GM19025 (cell line): ENCODE measurements around the gene ARL8B.

Experiments used
- ATAC-seq: cut with Tn5 transposase; IDR thresholded peaks from one replicate; pipeline ENCODE4 v1.9.1; 2021; ENCODE audit warnings: mild to moderate bottlenecking, low read depth, moderate library complexity; ENCODE audit not compliant: unreplicated experiment

The ARL8B gene

GRCh38 chr3:5184499-5184898, 62.4 kb downstream of the ARL8B start:
- no peak for ATAC-seq

GRCh38 chr3:5185093-5185673, 63.1 kb downstream of the ARL8B start:
- no peak for ATAC-seq

GRCh38 chr3:5186089-5186857, 64.2 kb downstream of the ARL8B start:
- ATAC-seq = no peak

GRCh38 chr3:5186858-5187155, 64.7 kb downstream of the ARL8B start:
- ATAC-seq = no peak

GRCh38 chr3:5187156-5187919, 65.2 kb downstream of the ARL8B start, which contains the start of gene EDEM1:
Gene EDEM1 (plus strand): TSS chr3:5187707. CDS start chr3:5187806, 99 bp downstream.
- ATAC-seq = peak; percentile 85

GRCh38 chr3:5187920-5188418, 65.9 kb downstream of the ARL8B start:
- peak; percentile 11 for ATAC-seq

- ATAC-seq = no peak
These were observed 66.5 kb downstream of the ARL8B start for GRCh38 chr3:5188419-5189221.

GRCh38 chr3:5190147-5190791, 68.2 kb downstream of the ARL8B start:
- no peak for ATAC-seq

GRCh38 chr3:5191555-5192304, 69.6 kb downstream of the ARL8B start:
- ATAC-seq = no peak

GRCh38 chr3:5192571-5193365, 70.7 kb downstream of the ARL8B start:
- ATAC-seq = no peak

GRCh38 chr3:5194341-5194740, 72.2 kb downstream of the ARL8B start:
- ATAC-seq = no peak

GRCh38 chr3:5194801-5195509, 72.9 kb downstream of the ARL8B start:
- ATAC-seq = no peak

- ATAC-seq = no peak
These were observed 73.5 kb downstream of the ARL8B start for GRCh38 chr3:5195605-5196004.

- no peak for ATAC-seq
These were observed 74.9 kb downstream of the ARL8B start for GRCh38 chr3:5197022-5197421.

GRCh38 chr3:5197470-5198312, 75.6 kb downstream of the ARL8B start:
- peak; percentile 67 for ATAC-seq

GRCh38 chr3:5198313-5198677, 76.2 kb downstream of the ARL8B start:
- no peak for ATAC-seq
